Activated CD4-positive, alpha-beta T cell treated with anti-CD3 and anti-CD28 coated beads, Interleukin-10, Interleukin-2, amounts not matched to agents 100 ng/mL and 50 ng/mL, durations not matched to agents 16 hours and 8 hours (primary cell): ENCODE data around the gene NAA10.

ENCODE experiments used
- DNase-seq: peaks from one replicate; pipeline ENCODE4 v3.0.0-alpha.2; 2020

The NAA10 gene

DNA sequence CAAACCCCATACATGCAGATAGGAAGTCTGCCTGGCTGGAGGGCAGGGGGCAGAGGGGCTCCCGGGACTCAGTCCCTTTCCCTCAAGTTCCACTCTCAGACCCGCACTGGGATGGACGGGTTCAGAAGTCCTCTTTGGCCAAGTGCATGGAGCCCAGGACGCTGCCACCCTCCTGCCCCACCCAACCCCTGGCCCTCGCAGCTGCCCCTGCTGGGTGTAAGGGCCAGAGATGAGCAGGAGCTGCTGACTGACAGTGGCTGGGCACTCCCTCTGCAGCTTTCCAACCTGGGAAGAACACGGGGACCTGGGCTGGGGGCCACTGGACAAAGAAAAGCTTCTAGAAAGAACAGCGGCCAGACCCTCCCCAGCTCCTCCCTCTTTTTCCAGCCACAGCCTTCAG is 52.3 kb downstream of the NAA10 start:
- no peak for DNase-seq

DNA sequence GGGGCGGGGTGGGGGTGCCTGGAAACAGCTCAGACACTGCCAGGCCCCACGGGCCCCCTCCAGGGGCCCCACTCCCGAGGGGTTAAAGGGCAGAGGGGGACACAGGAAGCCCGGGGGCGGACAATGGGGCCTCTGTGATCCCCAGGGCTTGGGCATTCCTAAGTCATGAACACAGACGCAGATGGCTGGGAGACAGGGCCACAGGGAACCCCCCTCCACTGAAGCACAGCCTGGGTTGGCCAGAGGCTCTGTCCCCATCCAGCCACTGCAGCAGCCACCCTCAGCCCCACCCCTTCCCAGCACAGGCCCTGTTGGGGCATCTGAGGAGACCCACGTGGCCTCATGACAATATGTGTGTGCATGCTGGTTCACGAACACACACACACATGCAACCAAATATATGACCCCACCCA is 52.7 kb downstream of the NAA10 start:
- no peak for DNase-seq

DNA sequence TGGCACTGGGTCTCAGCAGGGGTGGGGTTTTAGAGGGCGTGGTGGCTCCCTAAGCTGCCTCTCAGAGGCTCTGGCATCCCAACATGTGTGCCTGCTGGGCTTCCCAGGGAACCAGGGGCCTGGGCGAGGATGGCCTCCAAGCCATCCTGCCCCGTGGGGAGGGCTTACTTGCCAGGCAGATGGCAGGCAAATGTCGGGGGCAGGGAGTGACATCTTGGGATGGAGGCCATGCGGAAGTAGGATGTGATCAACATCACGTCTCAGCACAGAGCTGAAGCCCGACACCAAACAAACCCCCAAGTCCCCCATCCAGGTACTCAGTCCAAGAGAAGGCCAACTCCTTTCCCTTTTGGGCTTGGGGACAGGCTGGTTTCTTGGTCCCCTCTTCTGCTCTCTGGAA is 53.6 kb downstream of the NAA10 start:
- no peak for DNase-seq

DNA sequence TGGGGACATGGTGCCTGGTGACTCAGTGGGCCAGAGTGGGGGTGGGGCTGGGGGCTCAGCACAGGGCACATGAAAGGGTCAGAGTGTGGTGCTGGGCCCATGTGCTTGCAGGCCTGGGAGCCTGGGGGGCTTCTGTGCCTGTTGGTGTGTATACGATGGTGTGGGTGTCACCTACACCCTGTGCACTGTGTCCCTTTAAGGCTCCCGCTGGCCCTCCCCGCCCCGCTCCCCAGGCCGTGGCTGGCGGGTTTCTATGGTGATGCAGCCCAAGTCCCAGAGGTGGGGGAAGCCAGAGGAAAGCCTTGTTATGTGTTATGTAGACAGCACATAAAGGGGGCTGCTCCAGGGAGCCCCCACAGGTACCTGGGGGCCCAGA is 54.4 kb downstream of the NAA10 start:
- no peak for DNase-seq

DNA sequence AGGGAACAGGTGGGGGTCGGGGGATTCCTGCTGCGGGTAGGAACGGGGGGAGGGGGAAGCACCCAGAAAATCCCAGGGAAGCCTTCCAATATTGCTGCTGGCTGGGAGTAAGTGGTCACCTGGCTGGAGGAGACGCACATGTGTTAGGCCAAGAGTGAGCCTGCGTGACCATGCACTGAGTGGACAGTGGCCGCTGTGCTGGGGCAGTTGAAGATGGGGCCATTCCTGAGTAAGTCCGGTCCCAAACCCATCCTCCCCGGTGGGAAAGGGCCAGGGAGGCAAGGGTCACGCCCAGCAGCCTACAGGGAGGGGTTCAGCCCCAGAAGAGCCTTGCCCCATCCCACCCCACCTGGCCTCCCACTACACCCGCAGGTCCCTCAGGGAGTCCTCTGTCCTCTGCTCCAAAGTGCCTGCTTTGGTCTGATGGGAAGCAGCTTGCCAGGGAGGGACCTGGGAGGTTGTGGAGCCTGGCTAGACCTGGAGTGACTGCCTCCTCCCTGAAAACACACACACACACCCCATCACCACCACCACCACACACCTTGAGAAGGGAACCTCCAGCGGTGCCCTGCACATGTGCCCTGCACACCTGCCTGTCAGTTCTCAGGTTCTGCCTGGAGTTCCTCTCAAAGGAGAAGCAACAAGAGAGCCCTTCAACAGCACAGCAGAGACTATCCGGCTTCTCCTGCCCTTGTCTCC is 54.9 kb downstream of the NAA10 start:
- no peak for DNase-seq
